Measurements from ENCODE around the gene NUS1. TPM values are rescaled to one million over a fixed set of nuclear protein-coding genes. Genes with fewer than 3 reads are reported as not detected.
"Not testable (repeated sequence)": the region's sequence is repeated elsewhere in the genome, so short reads cannot be mapped to it uniquely, and the experiment has no call there.

Gene NUS1
- total and polyA plus RNA-seq, 4 experiments from 2014 or later: 16.4 to 33.2 (median 29.4) TPM

DNA sequence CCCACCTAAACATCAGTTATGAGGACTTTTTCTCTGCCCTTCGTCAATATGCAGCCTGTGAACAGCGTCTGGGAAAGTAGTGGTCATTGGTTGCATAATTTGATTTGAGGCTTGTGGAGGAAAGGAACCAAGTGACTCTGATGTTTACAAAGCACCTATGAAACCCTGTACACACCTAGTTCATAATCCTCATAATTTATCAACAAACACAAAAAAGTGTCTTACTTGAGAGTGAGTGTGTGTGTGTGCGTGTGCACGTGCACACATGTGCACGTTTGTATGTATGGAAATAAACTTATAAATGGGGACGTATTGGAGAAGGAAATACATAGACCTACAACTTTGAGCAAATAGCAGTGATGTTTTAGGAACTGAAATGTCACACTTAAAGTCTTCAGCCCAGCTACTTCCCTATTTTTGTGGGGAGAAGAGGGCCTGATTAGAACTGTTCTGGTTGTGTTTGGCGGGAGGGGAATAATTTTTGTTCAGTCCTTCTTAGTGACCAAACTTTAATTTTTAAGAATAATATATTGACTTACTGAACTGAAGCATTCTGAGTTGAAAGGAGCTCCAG lies 31.8 kb downstream of the NUS1 start:
- DNase-seq; H3K27me3 Mint-ChIP-seq; H3K9me3 Mint-ChIP-seq; intact Hi-C loops (cut with micrococcal nuclease); H3K4me3 Mint-ChIP-seq; H3K27ac ChIP-seq (ENCODE audit: low read depth, low read length); H3K4me1 Mint-ChIP-seq; H3K4me1 ChIP-seq (ENCODE audit: insufficient read depth, low read length); H3K4me3 ChIP-seq (ENCODE audit: low read length in 2 of 2); H3K9me3 ChIP-seq (ENCODE audit: control insufficient read depth in 1 of 2, low read length in 2 of 2); POLR2A ChIA-PET (ENCODE audit: partially characterized antibody); CTCF ChIA-PET (ENCODE audit: partially characterized antibody); H3K27me3 ChIP-seq (ENCODE audit: insufficient read depth, low read length): not testable (repeated sequence)
- H3K36me3 ChIP-seq (ENCODE audit: insufficient read depth, low read length): peaks cover 25% of the 10 kb centered on the region
- Mint-ChIP-seq H3K36me3 (peaks cover 11 to 14% of the 10 kb centered on the region in 2 donors), H3K27ac (peak overlapping the region in 1 of 7 donors; percentile 59)

DNA sequence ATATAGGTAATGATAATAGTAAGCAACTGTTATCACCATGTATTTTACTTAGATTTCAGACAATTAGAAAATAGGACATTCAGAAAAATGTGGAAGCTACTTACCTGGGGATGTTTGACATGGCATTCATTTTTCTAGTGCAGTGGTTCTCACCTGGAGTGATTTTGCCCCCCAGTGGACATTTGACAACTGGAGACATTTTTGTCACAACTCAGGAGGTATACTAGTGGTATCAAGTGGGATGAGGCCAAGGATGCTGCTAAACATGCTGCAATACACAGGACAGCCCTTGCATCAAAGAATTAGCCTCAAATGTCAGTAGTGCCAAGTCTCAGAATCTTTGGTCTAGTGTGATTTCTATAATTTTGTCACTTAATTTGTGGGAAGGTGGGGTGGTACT lies 36.1 kb downstream of the NUS1 start:
- Histone ChIP-seq H3K27ac (ENCODE audit: low read depth, low read length) (no peak overlapping the region), H3K4me1 (ENCODE audit: insufficient read depth, low read length) (no peaks in the 10 kb centered on the region), H3K9me3 (ENCODE audit: control insufficient read depth in 1 of 2, low read length in 2 of 2) (no peaks in the 10 kb centered on the region), H3K36me3 (ENCODE audit: insufficient read depth, low read length) (peaks cover 4% of the 10 kb centered on the region), H3K27me3 (ENCODE audit: insufficient read depth, low read length) (no peaks in the 10 kb centered on the region), H3K4me3 (ENCODE audit: low read length in 2 of 2) (no peak overlapping the region)
- peaks cover 0 to 5% (median 2%) of the 10 kb centered on the region in 4 donors for H3K4me1 Mint-ChIP-seq
- H3K9me3 Mint-ChIP-seq: peaks cover 0 to 2% (median 0%) of the 10 kb centered on the region in 8 donors
- no peak overlapping the region for H3K4me3 Mint-ChIP-seq
- peaks cover 7% of the 10 kb centered on the region in 2 donors for H3K36me3 Mint-ChIP-seq
- H3K27me3 Mint-ChIP-seq: no peaks in the 10 kb centered on the region
- intact Hi-C loops (cut with micrococcal nuclease): no loop called here
- DNase-seq: peak in 1 of 5 donors; percentile 32
- POLR2A ChIA-PET (ENCODE audit: partially characterized antibody): no interaction called here
- CTCF ChIA-PET (ENCODE audit: partially characterized antibody): no interaction called here
- H3K27ac Mint-ChIP-seq: no peak overlapping the region

DNA sequence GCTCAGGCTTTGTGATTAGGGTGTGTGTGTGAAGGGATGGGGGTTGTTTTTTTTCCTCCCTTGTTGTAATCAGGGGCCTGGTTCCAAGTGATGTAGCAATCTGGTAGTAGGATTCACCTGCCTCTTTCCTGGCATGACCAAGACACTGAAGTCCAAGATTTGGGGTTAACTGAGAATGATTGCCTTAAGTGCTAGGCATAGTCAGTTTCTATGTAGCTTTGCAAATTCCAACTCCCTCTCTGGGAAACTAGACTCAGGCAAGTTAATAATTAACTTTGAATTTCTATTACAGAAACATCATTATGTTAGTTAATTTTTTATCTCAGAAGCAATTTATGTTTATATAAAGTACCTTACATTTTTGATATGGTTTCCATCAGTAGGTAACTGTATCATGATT lies 43.6 kb downstream of the NUS1 start:
- Histone ChIP-seq H3K27ac (ENCODE audit: low read depth, low read length) (no peak overlapping the region), H3K9me3 (ENCODE audit: control insufficient read depth in 1 of 2, low read length in 2 of 2) (no peaks in the 10 kb centered on the region), H3K36me3 (ENCODE audit: insufficient read depth, low read length) (no peaks in the 10 kb centered on the region), H3K27me3 (ENCODE audit: insufficient read depth, low read length) (no peaks in the 10 kb centered on the region), H3K4me3 (ENCODE audit: low read length in 2 of 2) (no peak overlapping the region), H3K4me1 (ENCODE audit: insufficient read depth, low read length) (no peaks in the 10 kb centered on the region)
- Mint-ChIP-seq H3K27ac (no peak overlapping the region), H3K4me3 (no peak overlapping the region), H3K27me3 (no peaks in the 10 kb centered on the region), H3K4me1 (peaks cover 0 to 3% (median under 1%) of the 10 kb centered on the region in 4 donors), H3K9me3 (peaks cover 0 to 23% (median 14%) of the 10 kb centered on the region in 8 donors), H3K36me3 (no peaks in the 10 kb centered on the region)
- ChIA-PET CTCF (ENCODE audit: partially characterized antibody) (no interaction called here), POLR2A (ENCODE audit: partially characterized antibody) (no interaction called here)
- DNase-seq: no peak
- intact Hi-C loops (cut with micrococcal nuclease): no loop called here

DNA sequence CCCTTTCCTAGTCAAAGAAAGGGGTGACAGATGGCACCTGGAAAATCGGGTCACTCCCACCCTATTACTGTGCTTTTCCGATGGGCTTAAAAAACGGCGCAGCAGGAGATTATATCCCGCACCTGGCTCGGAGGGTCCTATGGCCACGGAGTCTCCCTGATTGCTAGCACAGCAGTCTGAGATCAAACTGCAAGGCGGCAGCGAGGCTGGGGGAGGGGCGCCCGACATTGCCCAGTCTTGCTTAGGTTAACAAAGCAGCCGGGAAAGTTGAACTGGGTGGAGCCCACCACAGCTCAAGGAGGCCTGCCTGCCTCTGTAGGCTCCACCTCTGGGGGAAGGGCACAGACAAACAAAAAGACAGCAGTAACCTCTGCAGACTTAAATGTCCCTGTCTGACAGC lies 46.3 kb downstream of the NUS1 start:
- H3K27ac ChIP-seq (ENCODE audit: low read depth, low read length); H3K27ac Mint-ChIP-seq; H3K27me3 ChIP-seq (ENCODE audit: insufficient read depth, low read length); H3K4me1 ChIP-seq (ENCODE audit: insufficient read depth, low read length); H3K4me1 Mint-ChIP-seq; H3K4me3 Mint-ChIP-seq; H3K4me3 ChIP-seq (ENCODE audit: low read length in 2 of 2); H3K27me3 Mint-ChIP-seq; CTCF ChIA-PET (ENCODE audit: partially characterized antibody); DNase-seq; H3K36me3 Mint-ChIP-seq; H3K9me3 ChIP-seq (ENCODE audit: control insufficient read depth in 1 of 2, low read length in 2 of 2); intact Hi-C loops (cut with micrococcal nuclease); POLR2A ChIA-PET (ENCODE audit: partially characterized antibody); H3K36me3 ChIP-seq (ENCODE audit: insufficient read depth, low read length): not testable (repeated sequence)
- peaks cover 0 to 28% (median 15%) of the 10 kb centered on the region in 8 donors for H3K9me3 Mint-ChIP-seq

DNA sequence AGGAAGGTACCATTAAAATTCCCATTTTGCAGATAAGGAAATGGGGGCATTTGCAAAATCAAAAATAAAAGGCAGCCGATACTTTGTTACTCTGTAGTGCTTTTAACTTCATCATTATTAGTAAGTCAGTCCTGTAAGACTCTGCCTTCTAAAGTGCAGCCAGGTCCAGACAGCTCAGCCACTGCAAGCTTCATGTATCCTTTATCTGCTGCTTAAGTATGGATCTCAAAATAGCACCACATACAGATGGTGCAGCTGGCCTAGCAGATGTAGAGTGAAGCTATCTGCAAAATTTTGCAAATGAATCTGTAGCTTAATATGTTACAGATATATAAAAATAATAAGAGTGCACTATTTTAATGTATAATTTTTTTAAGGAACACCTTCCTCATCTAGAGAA lies 53.4 kb downstream of the NUS1 start:
- no peaks in the 10 kb centered on the region for H3K4me1 Mint-ChIP-seq
- no peak overlapping the region for H3K4me3 Mint-ChIP-seq
- peaks cover 4 to 6% of the 10 kb centered on the region in 2 donors for H3K27me3 Mint-ChIP-seq
- H3K27ac ChIP-seq (ENCODE audit: low read depth, low read length): no peak overlapping the region
- no peaks in the 10 kb centered on the region for H3K27me3 ChIP-seq (ENCODE audit: insufficient read depth, low read length)
- POLR2A ChIA-PET (ENCODE audit: partially characterized antibody): no interaction called here
- no peaks in the 10 kb centered on the region for H3K9me3 ChIP-seq (ENCODE audit: control insufficient read depth in 1 of 2, low read length in 2 of 2)
- H3K4me1 ChIP-seq (ENCODE audit: insufficient read depth, low read length): no peaks in the 10 kb centered on the region
- DNase-seq: no peak
- H3K9me3 Mint-ChIP-seq: peaks cover 0 to 26% (median 9%) of the 10 kb centered on the region in 8 donors
- no peak overlapping the region for H3K4me3 ChIP-seq (ENCODE audit: low read length in 2 of 2)
- intact Hi-C loops (cut with micrococcal nuclease): no loop called here
- H3K27ac Mint-ChIP-seq: no peak overlapping the region
- CTCF ChIA-PET (ENCODE audit: partially characterized antibody): no interaction called here
- no peaks in the 10 kb centered on the region for H3K36me3 ChIP-seq (ENCODE audit: insufficient read depth, low read length)
- H3K36me3 Mint-ChIP-seq: no peaks in the 10 kb centered on the region

DNA sequence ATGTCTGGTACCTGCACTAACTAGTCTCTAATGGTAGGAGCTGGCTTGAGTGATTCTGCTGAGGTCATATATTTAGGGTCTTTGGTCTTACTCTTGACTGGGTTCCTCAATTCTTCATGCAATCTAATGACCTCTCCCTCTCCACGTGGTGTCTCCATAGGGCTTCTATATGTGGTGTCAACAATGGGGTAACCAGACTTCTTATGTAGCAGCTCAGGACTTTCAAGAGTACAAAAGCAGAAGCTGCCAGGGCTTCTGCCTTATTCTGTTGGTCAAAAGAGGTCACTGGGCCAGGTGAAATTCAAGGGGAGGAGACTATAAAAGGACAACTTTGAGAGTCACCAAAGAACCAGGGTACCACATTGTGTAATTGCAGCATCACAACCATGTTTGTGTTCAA lies 54.3 kb downstream of the NUS1 start:
- CTCF ChIA-PET (ENCODE audit: partially characterized antibody): no interaction called here
- H3K9me3 Mint-ChIP-seq: peaks cover 0 to 22% (median 10%) of the 10 kb centered on the region in 8 donors
- H3K36me3 ChIP-seq (ENCODE audit: insufficient read depth, low read length): no peaks in the 10 kb centered on the region

DNA sequence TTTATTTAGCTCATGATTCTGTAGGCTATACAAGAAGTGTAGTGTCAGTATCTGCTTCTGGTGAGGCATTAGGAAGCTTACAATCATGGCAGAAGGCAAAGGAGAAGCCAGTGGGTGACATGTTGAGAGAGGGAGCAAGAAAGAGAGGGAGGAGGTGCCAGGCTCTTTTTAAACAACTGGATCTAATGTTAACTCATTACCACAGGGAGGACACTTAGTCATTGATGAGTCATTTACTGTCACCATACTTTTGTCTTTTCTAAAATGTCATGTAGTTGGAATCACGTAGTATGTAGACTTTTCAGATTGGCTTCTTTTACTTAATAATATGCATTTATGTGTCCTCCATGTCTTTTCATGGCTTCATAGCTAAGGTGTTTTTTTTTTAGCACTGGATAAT lies 58.1 kb downstream of the NUS1 start:
- no peaks in the 10 kb centered on the region for H3K27me3 ChIP-seq (ENCODE audit: insufficient read depth, low read length)
- H3K36me3 Mint-ChIP-seq: peaks cover 0 to 2% of the 10 kb centered on the region in 2 donors
- CTCF ChIA-PET (ENCODE audit: partially characterized antibody): no interaction called here
- H3K36me3 ChIP-seq (ENCODE audit: insufficient read depth, low read length): no peaks in the 10 kb centered on the region
- H3K27ac ChIP-seq (ENCODE audit: low read depth, low read length): no peak overlapping the region
- H3K4me1 Mint-ChIP-seq: no peaks in the 10 kb centered on the region
- H3K4me1 ChIP-seq (ENCODE audit: insufficient read depth, low read length): no peaks in the 10 kb centered on the region
- no peak overlapping the region for H3K4me3 Mint-ChIP-seq
- POLR2A ChIA-PET (ENCODE audit: partially characterized antibody): no interaction called here
- H3K9me3 ChIP-seq (ENCODE audit: control insufficient read depth in 1 of 2, low read length in 2 of 2): no peaks in the 10 kb centered on the region
- H3K27me3 Mint-ChIP-seq: peaks cover 6 to 11% of the 10 kb centered on the region in 2 donors
- H3K27ac Mint-ChIP-seq: no peak overlapping the region
- DNase-seq: no peak
- no peak overlapping the region for H3K4me3 ChIP-seq (ENCODE audit: low read length in 2 of 2)
- H3K9me3 Mint-ChIP-seq: peaks cover 0 to 15% (median 2%) of the 10 kb centered on the region in 8 donors
- intact Hi-C loops (cut with micrococcal nuclease): no loop called here

More for the DNA sequence above, 54.3 kb downstream of the NUS1 start:
- POLR2A ChIA-PET (ENCODE audit: partially characterized antibody): no interaction called here
- Histone ChIP-seq H3K27ac (ENCODE audit: low read depth, low read length) (no peak overlapping the region), H3K4me3 (ENCODE audit: low read length in 2 of 2) (no peak overlapping the region), H3K9me3 (ENCODE audit: control insufficient read depth in 1 of 2, low read length in 2 of 2) (no peaks in the 10 kb centered on the region), H3K4me1 (ENCODE audit: insufficient read depth, low read length) (no peaks in the 10 kb centered on the region), H3K27me3 (ENCODE audit: insufficient read depth, low read length) (no peaks in the 10 kb centered on the region)
- H3K36me3 Mint-ChIP-seq: no peaks in the 10 kb centered on the region
- H3K4me1 Mint-ChIP-seq: no peaks in the 10 kb centered on the region
- DNase-seq: no peak
- intact Hi-C loops (cut with micrococcal nuclease): no loop called here
- peaks cover 6 to 7% of the 10 kb centered on the region in 2 donors for H3K27me3 Mint-ChIP-seq
- no peak overlapping the region for H3K27ac Mint-ChIP-seq
- H3K4me3 Mint-ChIP-seq: no peak overlapping the region

DNA sequence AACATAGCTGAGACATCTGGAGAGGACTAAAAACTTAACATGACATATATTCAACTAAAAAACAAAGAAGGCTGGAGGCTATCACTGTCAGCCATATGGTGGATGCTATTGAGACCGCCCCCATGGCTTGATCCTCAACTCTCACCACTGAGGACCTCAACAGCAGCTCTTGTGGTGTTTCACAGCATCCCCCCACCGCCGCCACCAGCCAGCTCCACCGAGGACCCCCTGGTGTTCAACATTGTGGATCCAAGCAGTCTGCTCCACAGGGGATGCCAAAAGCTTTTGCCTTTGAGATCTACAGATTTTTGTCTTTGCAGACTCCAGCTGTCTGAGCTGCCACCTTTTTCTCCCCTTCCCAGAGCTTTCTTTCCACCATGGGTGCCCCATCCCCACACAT lies 64.6 kb downstream of the NUS1 start:
- Mint-ChIP-seq H3K9me3 (peaks cover 5 to 34% (median 12%) of the 10 kb centered on the region in 8 donors), H3K4me1 (no peaks in the 10 kb centered on the region), H3K27me3 (peaks cover 8 to 11% of the 10 kb centered on the region in 2 donors), H3K4me3 (no peak overlapping the region), H3K36me3 (peaks cover 0 to 2% of the 10 kb centered on the region in 2 donors), H3K27ac (no peak overlapping the region)
- H3K4me1 ChIP-seq (ENCODE audit: insufficient read depth, low read length): no peaks in the 10 kb centered on the region
- intact Hi-C loops (cut with micrococcal nuclease): no loop called here
- H3K36me3 ChIP-seq (ENCODE audit: insufficient read depth, low read length): no peaks in the 10 kb centered on the region
- H3K9me3 ChIP-seq (ENCODE audit: control insufficient read depth in 1 of 2, low read length in 2 of 2): no peaks in the 10 kb centered on the region
- H3K4me3 ChIP-seq (ENCODE audit: low read length in 2 of 2): no peak overlapping the region
- no peaks in the 10 kb centered on the region for H3K27me3 ChIP-seq (ENCODE audit: insufficient read depth, low read length)
- POLR2A ChIA-PET (ENCODE audit: partially characterized antibody): no interaction called here
- DNase-seq: no peak
- CTCF ChIA-PET (ENCODE audit: partially characterized antibody): no interaction called here
- no peak overlapping the region for H3K27ac ChIP-seq (ENCODE audit: low read depth, low read length)

Measured in CD4-positive, alpha-beta memory T cell (primary cell).